HG02884 (cell line): ENCODE measurements around the gene HABP2.

Source experiments
- ATAC-seq: cut with Tn5 transposase; IDR thresholded peaks from one replicate; pipeline ENCODE4 v1.9.1; 2021; ENCODE audit warnings: mild to moderate bottlenecking, moderate library complexity; ENCODE audit not compliant: unreplicated experiment

Gene HABP2

DNA sequence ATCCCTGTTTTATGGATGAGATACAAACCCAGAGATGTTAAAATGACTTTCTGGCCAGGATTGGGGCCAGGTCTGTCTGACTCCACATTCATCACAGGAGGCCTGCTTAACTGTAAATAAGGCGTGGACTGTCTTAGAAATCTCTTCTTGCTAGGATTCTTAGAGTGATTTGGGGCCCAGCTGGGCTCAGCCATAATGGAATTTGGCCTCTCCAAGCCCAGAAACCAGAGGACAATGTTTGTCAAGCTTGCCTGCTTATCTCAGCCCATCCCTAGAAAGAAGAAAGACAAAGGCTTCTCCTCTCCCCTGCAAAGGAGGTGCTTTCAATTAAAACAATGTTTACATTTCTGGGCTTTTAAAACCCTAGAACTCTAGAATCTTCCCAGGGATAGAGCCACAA is 2.9 kb downstream of the HABP2 start:
- ATAC-seq, result no peak

DNA sequence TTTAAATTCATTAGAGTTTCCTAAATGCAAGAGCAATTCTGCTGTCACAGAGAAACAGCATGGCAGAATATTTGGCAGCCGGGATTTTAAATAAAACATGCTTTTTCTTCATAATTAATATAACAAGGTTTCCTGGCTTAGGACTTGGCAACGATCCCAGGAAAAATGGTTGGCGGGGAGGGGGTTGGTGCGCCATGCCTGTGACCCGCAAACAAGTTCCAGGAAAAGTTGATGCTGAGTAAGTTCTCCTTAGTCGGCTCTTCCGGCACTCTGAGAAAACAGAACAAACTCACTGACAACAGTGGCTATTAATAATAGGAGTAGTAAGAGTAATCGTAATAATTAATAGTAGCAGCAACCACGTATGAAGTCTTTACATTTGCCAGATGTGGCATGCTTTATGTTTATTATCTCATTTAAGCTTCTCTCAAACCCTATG is 4.6 kb downstream of the HABP2 start:
- ATAC-seq, result no peak

DNA sequence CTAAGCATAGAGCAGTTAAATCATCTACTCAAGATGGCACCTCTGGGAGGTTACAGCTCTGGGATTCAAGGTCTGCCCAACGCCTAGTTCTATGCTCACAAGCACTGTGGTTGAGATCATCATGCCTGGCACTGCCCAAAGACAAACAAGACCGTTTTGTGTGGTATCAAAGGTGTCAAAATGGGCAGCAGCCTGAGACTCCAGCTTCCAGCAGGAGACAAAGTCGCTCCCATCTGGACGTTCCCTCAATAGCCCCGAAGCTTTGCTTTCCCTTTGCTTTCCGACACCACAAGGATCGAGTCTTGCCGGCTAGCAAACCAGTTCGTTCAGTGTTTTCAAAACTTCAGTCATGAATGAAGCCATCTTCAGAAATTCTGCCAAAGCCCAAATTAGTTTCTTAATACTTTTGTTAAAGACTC is 5.1 kb downstream of the HABP2 start:
- ATAC-seq, result no peak

DNA sequence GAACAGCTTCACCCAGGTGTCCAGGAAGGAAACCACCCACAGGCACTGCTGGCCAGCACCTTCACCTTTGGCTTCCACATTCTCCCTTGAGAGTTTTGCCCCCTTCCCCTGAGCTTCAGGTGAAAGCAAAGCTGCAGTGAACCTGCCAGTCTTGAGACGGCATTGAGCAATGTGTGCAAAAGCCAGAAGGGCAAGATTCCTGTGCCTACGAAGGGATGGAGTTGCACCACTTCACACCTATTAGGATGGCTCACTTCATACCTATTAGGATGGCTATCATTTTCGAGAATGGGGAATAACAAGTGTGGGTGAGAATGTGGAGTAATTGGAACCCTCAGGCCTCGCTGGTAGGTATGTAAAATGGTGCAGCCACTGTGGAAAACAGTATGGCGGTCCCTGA is 7.2 kb downstream of the HABP2 start:
- ATAC-seq, result no peak

DNA sequence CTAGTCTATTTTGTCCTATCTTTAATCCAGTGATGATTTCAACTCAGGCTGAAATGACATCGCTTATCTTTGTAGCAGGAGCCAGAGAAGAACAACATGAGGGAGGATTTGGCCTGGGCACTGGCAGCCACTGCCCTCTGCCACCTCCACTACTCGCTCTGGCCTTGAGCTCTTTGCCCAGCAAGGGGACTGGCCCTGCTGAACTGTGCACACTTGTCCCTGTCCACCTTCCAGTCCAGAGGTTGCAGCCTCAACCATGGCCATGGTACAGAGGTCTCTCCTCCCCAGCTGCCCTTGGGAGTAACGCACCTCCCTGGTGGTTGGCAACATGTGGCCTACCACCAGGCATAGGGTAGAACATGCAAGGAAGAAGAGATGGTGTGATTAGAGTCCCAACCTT is 8.4 kb downstream of the HABP2 start:
- ATAC-seq, result no peak

DNA sequence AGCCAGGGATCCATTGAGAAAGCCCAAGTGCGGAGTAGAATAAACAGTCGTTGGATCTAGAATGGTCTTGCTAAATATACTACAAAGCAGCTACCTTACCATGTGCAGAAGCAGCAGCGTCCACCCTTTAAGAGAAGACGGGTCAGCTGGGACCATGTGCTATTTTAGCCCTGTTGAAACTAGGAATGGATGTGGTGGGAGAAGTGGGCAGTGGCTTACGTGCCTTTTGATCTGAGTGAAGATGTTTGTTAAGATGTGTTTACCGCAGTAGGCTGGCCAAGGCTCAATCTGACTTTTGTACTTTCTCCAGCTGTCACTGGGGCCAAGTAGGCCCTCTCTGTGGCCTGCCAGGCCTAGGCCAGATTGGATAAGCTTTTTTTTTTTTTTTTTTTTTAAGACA is 9.2 kb downstream of the HABP2 start:
- no peak for ATAC-seq

DNA sequence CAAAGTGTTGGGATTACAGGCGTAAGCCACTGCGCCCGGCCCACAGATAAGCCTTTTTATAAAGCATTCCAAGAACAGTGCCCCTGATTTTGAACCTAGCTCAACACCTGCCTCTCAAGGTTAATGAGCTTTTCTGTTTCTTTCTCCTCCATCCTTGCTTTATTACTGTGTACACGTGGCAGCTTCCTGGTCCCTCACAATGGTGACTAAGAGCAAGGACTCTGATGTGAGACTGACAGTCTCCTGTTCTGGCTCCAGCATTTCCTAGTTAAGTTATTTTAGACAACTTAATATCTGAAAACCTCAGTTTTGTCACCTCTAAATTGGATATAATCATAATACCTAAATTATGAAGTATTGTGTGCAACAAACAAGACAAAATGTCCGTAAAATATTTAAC is 9.9 kb downstream of the HABP2 start:
- no peak for ATAC-seq

DNA sequence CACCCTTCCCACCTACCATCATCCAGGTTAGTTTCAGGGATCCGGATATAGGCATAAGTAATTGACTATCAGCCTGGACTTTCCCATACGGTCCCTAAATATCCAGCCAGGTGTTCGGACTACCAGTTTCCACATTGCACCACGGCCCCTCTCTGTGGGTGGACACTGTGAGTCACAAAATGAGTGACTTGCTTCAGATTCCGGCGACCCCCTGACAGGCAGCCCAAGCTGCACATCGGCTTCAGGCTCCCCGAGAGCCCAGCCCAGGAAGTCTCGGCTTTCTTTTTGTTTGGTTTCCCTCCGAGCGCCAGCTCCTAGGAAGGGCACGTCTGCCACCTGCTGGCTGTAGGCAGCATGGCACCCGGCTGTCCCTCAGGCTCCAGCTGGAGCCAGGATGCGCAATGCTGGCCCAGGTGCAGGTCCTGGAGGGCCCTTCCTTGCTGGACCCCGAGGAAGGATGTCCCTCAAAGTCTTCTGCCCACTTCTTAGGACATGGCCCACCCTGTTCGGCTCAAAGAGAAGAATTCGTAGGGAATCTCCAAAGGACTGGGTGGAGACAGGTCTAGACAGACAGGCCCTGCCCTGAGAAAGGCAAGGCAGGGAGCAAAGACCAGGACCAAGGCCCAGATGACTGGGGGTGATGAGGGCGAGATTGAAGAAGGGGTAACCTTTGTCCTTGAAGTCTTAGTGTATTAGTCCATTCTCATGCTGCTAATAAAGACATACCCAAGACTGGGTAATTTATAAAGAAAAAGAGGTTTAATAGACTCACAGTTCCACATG is 10.6 kb downstream of the HABP2 start:
- peak; percentile 98 for ATAC-seq

DNA sequence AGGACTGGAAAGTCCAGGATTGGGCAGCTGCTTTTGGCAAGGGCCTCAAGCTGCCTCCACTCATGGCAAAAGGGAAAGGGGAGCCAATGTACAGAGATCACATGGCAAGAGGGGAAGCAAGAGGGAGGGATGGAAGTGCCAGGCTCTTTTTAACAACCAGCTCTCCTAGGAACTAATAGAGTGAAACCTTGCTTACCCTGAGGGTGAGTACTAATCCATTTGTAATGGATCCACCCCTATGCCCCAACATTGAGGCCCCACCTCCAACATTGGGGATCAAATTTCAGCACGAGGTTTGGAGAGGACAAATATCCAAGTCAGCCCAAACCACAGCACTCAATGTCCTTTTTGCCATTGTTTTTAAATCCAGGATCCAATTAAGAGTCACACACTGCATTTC is 12.5 kb downstream of the HABP2 start:
- no peak for ATAC-seq

DNA sequence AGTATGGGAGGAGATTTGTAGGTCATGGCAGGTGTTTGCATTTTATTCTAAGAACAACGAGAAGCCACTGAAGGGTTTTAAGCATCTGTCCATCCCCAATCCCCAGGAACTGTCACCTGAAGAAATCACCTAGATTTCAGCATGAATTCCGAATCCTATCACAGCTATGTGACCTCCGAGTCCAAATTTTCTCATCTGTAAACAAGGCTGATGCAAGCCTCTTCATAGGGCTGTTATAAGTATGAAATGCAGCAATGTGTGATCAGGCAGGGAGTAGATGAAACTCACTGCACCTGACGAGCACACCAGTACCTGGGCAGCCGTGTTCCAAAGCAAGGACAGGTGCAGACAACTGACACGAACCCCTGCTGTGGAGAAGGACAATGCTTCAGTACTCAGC is 14.0 kb downstream of the HABP2 start:
- no peak for ATAC-seq

DNA sequence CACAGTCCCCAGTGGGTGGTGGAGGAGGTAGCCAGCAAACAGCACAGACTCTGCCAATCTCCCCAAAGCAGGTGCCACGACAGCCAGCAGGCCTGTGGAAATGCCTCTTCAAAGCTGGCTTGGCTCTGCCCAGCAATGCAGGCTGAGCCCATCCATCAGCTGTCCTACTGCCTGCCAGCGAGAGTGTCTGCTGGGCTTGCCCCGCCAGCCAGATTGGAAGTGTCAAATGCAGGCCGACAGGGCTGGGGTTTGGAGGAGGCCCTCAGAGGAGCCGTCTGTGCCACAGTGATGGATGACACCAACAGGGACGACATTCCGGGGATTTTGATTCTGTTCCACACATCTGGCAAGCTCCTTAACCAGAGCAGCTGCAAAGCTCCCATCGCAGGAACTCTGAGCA is 16.7 kb downstream of the HABP2 start:
- no peak for ATAC-seq

DNA sequence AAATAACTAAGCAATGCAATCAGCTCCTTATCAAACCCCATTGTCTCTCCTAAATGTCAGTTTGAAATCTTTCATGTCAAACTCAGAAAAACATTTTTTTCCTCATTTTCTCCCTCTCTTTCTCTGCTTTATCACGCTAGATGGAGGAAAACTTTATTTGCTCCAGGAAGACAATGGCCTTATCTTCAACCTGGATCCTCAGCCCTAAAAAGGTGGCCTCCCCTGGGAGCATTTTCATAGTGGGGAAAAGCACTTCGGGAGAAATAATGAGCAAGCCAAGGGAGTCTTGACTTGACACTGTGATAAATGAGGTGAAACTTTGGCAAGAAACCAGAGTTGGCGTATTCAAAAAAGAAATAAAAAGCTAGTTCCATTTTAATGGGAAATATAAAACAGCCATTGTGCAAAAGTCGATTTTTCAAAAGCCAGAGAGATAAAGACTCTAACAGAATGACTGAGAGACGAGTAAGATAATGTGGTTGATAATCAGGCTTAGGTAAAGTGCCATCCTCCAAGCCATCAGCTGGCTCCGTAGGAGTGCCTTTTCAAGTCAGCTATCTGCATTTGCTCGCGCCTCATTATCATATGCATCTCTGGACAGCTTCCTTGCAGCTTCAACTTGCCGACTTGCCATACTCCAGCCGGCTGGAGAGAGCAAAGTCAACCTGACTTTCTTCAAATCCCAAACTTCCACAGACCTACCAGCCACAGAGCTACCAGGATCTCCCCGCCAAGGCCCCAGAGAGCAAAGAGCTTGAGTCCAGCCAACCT is 19.9 kb downstream of the HABP2 start:
- no peak for ATAC-seq

DNA sequence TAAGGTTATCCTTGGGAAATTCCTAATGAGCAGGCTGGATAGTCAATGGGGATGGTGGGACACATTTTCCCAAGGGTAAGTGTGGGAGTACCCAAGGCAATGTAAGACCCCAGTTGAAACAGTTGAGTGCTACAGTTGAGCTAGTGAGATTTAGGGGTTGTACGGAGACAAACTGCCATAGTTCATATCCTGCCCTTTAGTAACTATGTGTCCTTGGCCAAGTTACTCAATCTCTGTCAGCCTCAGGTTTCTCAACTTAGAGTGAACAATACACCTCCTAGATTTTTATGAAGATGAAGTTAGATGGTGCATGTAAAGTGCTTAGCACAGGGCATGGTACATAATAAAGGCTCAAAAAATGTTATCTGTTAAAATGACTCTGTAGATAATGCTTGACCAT is 20.5 kb downstream of the HABP2 start:
- ATAC-seq, result no peak

DNA sequence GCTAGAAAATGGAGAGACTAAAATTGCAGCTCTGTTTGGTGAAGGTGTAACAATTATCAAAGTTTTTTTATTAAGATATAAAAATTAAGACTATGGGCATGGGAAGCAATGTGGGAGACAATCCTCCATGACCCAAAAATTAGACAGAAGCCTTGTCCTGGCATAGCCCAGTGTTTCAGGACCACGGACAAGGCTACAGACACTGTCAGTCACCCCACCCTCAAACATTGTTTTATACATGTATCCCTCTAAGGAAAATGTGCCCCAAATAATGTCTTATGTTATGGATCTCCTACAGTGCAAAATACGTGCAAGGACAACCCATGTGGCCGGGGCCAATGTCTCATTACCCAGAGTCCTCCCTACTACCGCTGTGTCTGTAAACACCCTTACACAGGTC is 24.0 kb downstream of the HABP2 start:
- no peak for ATAC-seq

DNA sequence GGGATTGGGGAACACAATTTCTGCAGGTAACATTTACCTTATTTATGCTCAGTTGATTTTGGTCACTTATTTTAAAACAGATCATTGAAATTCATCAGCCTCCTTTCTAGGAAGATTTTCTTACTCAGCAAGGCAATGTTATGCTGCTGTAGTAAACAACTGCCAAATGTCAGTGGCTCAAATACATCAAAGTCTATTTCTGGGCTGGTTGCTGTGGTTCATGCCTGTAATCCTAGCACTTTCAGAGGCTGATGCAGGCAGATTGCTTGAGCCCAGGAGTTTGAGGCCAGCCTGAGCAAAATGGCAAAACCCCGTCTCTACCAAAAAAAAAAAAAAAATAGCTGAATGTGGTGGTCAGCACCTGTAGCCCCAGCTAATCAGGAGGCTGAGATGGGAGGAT is 25.9 kb downstream of the HABP2 start:
- no peak for ATAC-seq

DNA sequence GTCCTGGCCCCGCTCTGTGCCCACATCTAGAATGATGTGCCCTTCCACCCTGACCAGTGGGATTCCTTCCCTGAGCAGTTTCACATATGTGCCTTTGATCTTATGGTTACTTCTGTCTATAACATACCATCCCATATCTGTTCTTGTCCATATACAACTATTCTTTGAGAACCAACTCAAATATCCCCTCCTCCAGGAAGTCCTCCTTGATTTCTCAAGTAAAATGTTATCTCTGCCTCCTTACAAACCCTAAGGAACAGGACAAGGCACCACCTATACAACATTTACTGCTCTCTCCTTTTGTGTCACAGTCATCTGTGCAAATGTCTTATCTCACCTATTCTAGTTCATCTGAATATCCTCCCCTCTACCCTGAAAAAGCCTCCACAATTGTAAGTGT is 28.2 kb downstream of the HABP2 start:
- no peak for ATAC-seq

DNA sequence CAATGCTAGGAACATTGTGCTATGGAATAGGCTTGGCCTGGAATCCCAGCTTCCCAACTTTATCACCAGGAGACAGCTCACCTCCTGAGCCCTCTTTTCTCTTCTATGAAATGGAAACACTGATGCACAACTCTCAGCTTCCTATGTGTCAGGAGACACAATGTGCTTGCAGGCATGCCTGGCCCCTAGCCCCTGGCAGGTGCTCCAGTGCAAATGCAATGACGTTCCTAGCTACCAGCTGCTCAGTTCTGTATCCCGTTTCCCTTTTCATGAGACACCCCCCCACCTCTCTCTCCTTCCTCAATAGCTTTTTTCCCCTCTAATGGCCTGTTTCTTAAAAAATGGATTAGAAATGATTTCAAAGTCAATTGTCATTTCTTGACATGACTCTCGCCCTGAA is 30.7 kb downstream of the HABP2 start:
- ATAC-seq, result no peak

DNA sequence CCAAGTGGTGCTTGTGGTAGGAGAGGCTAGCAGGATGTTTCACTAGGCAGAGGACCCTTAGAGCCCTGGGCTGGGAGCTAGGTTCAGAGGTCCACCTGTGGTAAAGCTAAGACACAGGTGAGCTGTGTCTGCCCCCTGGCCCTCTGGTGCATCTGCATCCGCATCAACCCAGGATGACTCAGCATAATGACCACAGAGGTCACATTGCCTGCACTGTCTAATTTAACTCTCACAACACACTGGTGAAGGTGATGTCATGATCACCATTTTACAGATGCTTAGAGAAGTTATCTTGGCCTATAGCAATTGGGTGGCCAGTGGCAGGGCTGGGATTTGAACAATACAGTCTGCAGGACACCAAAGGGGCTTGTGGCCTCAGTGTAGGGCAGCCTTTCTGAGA is 33.1 kb downstream of the HABP2 start:
- ATAC-seq, result no peak

DNA sequence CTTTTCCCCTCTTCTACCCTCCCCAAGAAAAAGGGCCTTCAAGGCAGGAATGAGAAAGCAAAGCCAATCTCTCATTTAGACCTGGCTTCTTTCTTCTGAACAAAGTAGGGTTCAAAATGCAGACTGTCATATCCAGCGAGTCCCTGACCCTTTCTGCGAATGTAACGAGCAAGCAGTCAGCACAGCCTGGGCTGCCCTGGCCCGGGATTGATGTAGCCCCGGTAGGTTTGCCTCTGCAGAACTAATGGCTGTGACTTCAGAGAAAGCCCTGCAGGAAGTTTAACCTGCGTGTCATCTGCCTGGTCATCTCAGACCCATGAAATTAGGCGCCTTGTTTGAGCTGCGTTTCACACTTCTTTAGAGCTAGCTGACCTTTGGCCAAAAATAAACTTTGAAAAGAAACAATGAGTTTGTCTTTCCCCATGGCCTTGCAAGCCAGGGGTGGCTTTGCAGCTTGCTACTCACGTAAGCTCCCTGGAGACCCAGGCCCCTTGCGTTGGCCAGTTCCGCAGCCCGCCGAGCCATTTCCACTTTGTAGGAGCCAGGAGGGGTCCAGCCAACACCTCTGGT is 36.4 kb downstream of the HABP2 start:
- ATAC-seq, result no peak

DNA sequence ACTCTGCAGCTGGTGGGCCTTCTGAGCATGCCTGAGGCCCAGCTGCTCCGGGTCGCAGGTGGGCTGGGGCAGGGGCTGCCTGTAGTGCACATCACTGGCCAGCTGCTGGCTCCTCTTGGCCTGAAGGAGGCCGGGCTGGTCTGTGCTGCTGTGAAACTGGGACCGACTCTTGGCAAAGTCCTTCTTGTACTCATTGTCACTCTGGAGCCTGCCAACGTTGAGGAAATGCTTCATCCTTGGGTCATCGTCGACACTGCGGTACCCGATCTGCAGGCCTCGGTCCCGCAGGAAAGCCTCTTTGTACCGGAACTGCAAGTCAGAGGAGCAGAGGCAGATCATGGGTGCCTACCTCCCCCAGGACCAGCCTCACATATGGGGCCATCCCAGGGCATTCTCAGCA is 37.7 kb downstream of the HABP2 start:
- ATAC-seq, result no peak

DNA sequence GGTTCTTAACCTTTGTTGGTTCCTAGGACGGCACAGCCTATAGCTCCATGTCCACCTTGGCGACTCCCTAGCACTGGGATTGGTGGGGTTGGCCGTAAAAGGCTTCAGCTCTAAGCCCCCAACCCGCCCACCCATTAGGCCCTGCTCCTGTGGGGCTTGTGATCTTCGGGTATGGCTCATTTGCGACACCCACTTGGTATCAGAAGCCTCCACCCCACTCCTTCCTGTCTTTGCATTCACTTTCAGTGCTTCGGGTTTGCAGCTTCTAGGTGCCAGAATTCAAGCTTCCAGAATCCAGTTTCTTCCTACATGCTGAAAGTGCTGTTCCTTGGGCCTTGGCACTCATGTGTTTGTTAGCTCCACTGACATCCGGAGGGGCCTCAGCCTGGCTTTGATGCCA is 39.5 kb downstream of the HABP2 start:
- ATAC-seq, result no peak

DNA sequence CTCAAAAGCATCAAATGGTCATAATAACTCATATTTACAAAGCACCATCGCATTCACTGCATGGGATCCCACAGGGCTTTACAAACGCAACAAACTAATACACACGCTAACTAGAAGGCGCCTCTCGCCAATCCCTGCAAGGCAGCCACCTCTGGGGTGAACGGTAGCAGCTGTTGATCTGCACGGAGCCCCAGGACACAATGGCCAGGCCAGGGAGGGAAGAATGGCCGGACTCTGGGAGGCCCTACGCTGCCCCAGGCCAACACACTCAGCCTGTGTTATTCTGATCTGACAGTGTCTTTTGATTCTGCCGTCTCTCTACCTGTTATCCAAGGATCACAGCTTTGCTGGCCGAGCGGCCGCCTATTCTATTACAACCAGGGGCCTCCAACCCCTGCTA is 41.8 kb downstream of the HABP2 start:
- ATAC-seq, result no peak
